ENCODE measurements around the gene GABRB3.

The GABRB3 gene

DNA sequence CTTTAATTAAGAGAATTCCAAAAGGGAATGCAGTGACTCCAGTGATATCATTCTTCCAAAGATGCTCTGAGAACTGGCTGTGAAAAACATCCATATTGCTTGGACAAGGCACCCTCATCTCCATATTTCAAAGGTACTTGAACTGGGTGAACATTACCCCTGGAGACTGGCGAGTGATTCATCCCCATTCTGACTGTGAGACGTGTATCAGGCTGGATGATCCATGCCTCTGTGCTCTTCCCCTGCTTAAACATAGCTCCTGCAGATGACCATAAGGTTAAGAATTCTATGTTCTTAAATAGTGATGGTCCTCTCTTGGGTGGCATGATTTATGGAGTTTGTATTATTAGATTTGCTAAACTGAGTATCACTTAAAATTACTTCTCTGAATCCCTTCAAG lies 137.8 kb downstream of the GABRB3 start:
- no peak for DNase-seq (ENCODE audit: low spot score)
- TF ChIP-seq, protein P1, sequence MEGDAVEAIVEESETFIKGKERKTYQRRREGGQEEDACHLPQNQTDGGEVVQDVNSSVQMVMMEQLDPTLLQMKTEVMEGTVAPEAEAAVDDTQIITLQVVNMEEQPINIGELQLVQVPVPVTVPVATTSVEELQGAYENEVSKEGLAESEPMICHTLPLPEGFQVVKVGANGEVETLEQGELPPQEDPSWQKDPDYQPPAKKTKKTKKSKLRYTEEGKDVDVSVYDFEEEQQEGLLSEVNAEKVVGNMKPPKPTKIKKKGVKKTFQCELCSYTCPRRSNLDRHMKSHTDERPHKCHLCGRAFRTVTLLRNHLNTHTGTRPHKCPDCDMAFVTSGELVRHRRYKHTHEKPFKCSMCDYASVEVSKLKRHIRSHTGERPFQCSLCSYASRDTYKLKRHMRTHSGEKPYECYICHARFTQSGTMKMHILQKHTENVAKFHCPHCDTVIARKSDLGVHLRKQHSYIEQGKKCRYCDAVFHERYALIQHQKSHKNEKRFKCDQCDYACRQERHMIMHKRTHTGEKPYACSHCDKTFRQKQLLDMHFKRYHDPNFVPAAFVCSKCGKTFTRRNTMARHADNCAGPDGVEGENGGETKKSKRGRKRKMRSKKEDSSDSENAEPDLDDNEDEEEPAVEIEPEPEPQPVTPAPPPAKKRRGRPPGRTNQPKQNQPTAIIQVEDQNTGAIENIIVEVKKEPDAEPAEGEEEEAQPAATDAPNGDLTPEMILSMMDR (IDR thresholded peaks at IDR 0.05): no peak
- Histone ChIP-seq H3K27ac (no peak overlapping the region), H3K4me3 (no peak overlapping the region)

DNA sequence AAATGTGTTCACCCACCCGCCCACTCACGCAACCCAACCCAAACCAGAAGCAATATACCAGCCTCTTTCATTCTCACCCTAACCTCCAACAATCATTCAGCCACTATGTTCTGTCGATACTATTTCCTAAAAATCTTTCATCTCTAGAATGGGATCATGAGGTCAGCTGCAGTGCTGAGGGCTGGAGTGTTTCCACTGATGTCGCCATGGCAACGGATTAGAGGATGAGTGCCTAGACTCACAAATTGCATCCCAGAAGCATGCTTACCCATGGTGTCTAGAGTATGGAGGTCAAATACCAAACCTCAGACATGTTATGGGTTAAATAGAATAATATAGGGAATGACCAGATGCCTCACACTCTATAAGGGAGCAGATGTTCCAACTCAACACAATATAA lies 138.5 kb downstream of the GABRB3 start:
- TF ChIP-seq, protein P1 (IDR thresholded peaks at IDR 0.05): no peak
- no peak overlapping the region for H3K27ac ChIP-seq
- DNase-seq (ENCODE audit: low spot score): no peak
- H3K4me3 ChIP-seq: no peak overlapping the region

DNA sequence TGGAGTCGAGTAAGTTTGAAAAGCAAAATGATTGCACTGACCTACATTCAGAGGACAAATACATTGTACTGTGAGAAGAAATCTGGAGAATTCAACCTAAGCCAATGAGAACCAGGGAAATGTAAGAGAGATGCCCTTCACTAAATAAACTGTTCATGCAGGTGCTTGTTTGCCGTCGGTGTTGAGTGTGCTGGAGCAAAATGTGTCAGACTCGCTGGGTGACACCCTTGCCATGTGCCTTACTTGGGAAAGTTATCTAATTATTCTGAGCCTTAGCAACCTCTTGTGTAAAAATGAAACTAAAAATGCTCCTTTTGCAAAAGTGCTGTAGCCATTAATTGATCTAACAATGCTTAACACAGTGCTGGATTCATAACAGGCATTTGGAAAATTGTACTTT lies 140.4 kb downstream of the GABRB3 start:
- Histone ChIP-seq H3K4me3 (no peak overlapping the region), H3K27ac (no peak overlapping the region)
- TF ChIP-seq, protein P1 (IDR thresholded peaks at IDR 0.05): no peak
- DNase-seq (ENCODE audit: low spot score): no peak

DNA sequence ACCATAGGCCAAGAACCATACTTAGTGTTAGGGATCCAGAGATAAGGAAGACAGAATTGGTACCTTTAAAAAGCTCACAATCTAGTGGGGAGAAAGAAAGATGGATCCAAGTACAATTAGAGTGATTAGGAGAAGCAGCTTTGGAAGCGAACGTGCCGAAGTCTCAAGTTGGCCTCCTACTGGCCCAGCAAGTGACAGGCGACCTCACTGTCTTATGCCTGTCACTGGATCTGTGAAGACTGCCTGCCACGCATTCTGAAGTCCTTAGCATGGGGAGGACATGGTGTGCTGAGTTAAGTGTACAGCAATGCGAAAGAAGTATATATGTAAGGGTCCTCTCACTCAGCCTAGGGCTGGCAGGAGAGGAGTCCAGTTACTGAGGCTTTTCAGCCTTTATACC lies 141.0 kb downstream of the GABRB3 start:
- DNase-seq (ENCODE audit: low spot score): no peak
- TF ChIP-seq, protein P1 (IDR thresholded peaks at IDR 0.05): no peak
- no peak overlapping the region for H3K4me3 ChIP-seq
- H3K27ac ChIP-seq: no peak overlapping the region

DNA sequence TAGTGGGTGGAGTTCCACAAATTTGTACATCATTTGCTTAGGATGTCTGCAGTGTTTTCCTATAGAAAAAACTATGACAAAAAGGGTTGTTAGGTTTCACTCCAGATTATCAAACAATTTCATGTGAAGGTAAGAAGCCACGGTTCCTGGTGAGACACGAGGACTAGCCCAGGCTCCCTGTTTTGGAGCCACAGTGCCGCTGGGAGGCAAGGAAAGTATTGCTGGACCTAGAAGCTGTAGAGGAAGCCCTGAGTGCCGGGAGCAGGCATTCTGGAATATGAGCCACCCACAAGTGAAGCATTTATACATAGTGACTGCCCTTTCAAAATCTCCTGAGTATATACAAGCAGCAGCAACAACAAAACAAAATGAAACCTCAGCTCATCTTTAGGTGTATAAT lies 142.0 kb downstream of the GABRB3 start:
- no peak for DNase-seq (ENCODE audit: low spot score)
- no peak overlapping the region for H3K4me3 ChIP-seq
- TF ChIP-seq, protein P1 (IDR thresholded peaks at IDR 0.05): no peak
- H3K27ac ChIP-seq: no peak overlapping the region

DNA sequence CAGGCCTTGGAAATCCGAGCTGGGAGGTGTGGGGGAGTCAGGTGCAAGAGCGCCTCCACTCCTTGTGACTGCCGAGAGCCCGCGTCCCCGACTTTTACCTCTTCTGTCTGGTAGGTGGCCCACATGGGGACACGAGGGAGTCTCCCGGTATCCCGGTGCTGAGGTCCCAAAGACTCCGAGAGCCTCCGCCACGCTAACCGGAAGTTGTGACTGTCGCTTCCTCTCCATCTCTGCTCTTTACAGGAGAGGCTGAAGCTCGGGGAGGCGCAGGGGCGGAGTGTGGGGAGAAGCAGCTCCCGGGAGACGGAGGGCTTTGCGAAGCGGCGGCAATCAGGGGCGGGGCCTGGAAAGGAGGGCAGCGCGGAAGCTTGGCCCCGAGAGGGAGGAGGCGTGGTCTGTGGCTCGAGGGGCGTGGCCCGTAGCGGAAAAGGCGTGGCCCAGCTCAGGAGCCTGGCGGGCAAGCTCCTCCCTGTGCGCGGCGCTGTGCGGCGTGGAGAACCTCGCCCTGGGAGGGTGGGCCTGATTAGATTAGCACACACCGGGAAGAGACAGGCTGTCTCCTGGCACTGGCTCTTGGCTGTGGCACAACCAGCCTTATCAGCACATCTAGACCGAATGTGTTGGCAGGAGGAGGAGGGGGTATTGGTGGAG lies 143.9 kb downstream of the GABRB3 start:
- TF ChIP-seq, protein P1 (IDR thresholded peaks at IDR 0.05): no peak
- no peak for DNase-seq (ENCODE audit: low spot score)
- Histone ChIP-seq H3K4me3 (no peak overlapping the region), H3K27ac (no peak overlapping the region)

DNA sequence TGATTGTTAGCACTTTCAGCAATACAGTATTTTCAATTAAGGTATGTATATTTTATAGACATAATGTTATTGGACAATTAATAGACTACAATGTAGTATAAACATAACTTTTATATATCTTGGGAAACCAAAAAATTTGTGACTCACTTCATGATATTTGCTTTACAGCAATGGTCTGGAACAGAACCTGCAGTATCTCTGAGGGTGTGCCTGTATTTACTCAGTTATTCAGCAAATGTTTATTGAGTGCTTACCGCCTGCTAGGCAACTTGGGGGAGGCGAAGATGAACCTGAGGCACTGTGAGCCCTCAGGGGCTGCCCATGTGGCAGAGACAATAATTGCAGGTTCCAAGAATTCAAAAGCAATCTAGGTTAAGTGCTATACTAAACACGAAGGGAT lies 144.8 kb downstream of the GABRB3 start:
- TF ChIP-seq, protein P1 (IDR thresholded peaks at IDR 0.05): no peak
- DNase-seq (ENCODE audit: low spot score): no peak
- Histone ChIP-seq H3K27ac (no peak overlapping the region), H3K4me3 (no peak overlapping the region)

Measured in coronary artery (tissue), 2 donors.